NOMO-1 treated with dmso at 0.1 percent for 144 hours (cell line): ENCODE data around the gene CIB2.
"Not testable (repeated sequence)": the region's sequence is repeated elsewhere in the genome, so short reads cannot be mapped to it uniquely, and the experiment has no call there.

Experiments
- DNase-seq: peaks from one replicate; lab custom pipeline; 2025; ENCODE audit not compliant: unreplicated experiment; lab: John Stamatoyannopoulos, UW

Gene CIB2

GRCh38 chr15:78131295-78132061, at the start of gene CIB2:
CIB2 (minus strand) TSS chr15:78131445; CDS start chr15:78131215, 230 bp downstream.
- peak; percentile 67 for DNase-seq

- DNase-seq: no peak
Measured at GRCh38 chr15:78179906-78180305, 48.7 kb upstream of the CIB2 start.

GRCh38 chr15:78179286-78179840, 48.1 kb upstream of the CIB2 start:
- no peak for DNase-seq

DNA sequence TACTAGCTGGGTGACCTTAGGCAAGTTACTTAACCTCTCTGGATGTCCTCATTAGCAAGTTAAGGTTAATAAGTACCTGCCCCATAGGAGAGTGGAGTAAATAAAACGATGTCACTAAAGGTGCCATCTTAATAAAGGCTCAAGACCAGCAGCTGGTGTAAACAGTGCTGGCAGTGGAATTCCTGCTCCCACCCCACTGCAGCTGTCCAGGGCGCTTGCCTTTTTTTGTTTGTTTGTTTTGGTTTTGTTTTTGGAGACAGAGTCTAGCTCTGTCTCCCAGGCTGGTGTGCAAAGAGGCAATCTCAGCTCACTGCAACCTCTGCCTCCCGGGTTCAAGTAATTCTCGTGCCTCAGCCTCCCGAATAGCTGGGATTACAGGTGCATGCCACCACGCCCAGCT, 46.8 kb upstream of the CIB2 start:
- DNase-seq: no peak

- no peak for DNase-seq
Measured at GRCh38 chr15:78177447-78177873, 46.2 kb upstream of the CIB2 start.

DNA sequence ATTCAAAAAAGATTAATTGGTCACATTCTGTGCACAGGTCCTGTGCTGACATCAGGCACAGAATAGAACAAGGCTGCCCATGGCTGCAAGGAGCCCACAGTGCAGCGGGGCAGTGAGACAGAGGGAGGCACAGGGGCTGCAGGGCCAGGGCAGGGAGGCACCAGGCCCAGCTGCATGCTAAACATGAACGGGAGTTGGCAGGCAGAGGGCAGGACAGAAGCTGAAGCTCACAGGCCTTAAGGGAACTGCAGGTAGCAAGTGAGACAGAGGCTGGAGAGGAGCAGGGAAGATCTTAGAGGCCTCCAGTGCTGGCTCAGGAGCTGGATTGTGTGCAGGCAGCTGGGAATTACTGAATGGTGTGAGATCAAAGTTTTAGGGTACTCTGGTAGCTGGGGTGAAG, 44.1 kb upstream of the CIB2 start:
- DNase-seq: no peak

DNA sequence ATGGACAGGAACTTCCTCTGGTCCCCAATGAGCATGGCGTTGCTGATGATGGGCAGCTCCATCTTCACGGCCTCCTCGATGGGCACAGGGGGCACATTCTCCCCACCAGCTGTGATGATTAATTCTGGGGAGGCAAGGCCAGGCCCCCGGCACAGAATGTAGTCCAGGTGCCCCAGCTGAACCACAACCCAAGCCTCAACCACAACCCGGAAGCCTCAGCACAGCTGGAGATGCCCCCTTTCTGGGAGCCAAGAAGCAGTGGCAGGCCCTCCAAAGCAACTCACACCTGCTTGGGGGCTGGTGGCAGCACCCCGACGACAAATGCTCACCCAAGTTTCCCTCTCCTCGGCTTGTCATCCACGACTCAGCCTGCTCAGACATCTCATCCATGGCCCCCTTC, 43.2 kb upstream of the CIB2 start:
- no peak for DNase-seq

DNA sequence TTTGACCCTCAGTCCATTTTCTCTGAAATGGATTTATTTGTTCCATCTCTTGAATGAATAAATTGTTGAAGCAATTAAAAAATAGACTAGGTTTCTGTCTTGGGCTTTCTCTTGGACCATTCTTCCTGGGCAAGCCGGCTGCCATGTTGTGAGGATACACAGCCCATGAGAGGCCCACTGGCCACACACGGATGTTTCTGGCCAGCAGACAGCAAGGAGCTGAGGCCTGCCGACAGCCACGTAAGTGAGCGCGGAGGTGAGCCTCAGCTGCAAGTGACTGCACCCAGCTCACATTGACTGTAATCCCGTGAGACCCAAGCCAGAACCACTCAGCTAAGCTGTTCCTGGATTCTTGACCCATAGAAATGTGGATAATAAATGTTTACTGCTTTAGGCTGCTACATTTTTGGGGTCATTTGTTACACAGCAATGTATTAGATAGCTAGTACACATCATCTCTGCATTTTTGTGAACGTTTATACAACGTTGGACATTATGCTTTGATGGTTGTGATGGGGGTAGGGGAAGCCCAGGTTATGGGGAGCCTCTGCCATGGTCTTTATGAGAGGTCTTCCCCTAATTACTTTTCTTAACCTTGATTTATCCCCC, 40.7 kb upstream of the CIB2 start:
- DNase-seq: no peak

GRCh38 chr15:78170848-78171773, 39.9 kb upstream of the CIB2 start:
- peak; percentile 76 for DNase-seq

GRCh38 chr15:78168608-78169007, 37.4 kb upstream of the CIB2 start:
- DNase-seq: no peak

DNA sequence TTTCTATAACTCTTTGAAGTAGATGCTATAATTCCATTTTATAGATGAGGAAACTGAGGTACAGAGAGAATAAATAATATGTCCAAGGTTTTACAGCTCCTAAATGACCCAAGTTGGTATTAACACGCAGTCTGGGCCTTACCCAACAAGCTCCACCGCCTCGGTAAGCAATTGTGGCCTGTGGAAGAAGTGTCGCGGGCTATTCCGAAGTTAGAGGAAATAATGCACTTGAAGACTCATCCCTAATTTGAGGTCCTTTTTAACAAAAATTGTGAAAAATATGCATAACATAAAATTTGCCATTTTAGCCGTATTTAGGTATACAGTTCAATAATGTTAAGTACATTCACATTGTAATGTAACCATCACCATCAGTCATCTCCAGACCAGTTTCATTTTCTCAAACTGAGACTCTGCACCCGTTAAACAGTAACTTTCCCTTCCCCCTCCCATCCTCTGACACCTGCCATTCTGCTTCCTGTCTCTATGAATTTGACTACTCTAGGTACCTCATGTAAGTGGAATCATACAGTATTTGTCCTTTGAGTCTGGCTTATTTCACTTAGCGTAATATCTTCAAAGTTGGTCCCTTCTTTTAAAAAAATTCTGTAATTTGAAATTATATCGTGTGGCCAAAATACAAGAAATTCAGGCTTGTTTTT, 36.1 kb upstream of the CIB2 start:
- no peak for DNase-seq

GRCh38 chr15:78164010-78164409, 32.8 kb upstream of the CIB2 start:
- DNase-seq: no peak

GRCh38 chr15:78162038-78162437, 30.8 kb upstream of the CIB2 start:
- DNase-seq: no peak

DNA sequence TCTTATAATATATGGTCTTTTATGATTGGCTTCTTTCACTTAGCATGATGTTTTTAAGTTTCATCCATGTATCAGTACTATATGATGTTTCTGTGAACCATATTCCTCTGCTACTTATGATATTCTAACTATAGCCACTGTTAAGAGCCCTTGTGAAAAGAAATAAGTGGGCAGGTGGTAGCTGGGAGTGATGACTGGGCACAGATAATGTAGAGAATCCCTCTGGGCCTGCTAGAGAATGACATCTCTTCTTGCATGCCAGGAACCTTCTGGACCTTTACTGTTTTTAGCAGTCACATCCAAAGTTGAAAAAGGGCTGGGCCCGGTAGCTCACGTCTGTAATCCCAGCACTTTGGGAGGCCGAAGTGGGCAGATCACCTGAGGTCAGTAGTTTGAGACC, 28.1 kb upstream of the CIB2 start:
- no peak for DNase-seq

GRCh38 chr15:78157203-78157602, 26.0 kb upstream of the CIB2 start:
- DNase-seq: no peak

- DNase-seq: no peak
Measured at GRCh38 chr15:78156653-78157052, 25.4 kb upstream of the CIB2 start.

DNA sequence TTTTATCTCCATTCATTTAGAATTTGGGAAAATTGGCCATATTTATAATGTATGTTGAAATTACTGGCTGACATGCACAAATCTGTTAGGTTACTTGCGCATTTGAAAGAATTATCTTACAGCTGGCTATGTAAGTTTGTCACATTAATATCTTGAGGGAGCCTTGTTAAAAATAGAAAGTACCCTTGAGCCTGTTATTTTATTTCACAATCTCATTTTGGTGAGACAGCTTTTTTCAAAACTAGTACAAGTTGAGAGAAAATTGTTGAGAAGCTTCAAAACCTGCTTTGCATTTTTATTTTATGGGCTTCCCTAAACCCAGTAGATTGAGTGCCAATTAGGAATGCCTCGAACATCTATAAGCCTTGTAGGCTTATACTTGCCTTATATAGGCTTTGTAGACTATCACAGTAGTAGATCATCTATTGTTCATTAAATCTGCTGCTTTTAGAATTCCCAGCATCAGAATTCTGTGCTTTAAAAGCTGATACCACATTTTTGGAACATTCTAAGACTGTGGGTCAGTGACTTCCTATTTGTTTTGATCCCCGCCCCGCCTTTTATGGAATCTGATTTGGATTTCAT, 24.2 kb upstream of the CIB2 start:
- no peak for DNase-seq

GRCh38 chr15:78154955-78155354, 23.7 kb upstream of the CIB2 start:
- DNase-seq: no peak

DNA sequence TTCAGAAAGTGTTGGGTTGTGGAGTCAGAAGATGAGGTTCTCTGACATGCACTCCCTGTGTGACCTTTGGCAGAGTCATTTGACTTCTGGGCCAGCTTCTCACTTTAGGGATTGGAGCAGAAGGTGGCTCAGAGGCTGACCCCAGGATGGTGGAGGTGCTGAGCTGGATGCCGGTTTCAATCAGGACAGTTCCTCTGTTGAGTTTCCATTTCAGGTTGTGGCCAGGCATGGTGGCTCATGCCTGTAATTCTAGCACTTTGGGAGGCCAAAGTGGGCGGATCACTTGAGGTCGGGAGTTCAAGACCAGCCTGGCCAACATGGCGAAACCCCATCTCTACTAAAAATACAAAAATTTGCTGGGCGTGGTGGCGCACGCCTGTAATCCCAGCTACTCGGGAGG, 19.8 kb upstream of the CIB2 start:
- not testable (repeated sequence) for DNase-seq
